Measurements from ENCODE around the gene FGF22. TPM values are rescaled to one million over a fixed set of nuclear protein-coding genes. Genes with fewer than 3 reads are reported as not detected.
A peak's percentile ranks its signal among the peaks of the same experiment; 100 is the strongest.

The FGF22 gene
- total and polyA plus RNA-seq, 2 of the 13 experiments (the other 11 are each of a cell fraction or from before 2014, with no cell fraction given) = 0.24 TPM; not detected in 1

DNA sequence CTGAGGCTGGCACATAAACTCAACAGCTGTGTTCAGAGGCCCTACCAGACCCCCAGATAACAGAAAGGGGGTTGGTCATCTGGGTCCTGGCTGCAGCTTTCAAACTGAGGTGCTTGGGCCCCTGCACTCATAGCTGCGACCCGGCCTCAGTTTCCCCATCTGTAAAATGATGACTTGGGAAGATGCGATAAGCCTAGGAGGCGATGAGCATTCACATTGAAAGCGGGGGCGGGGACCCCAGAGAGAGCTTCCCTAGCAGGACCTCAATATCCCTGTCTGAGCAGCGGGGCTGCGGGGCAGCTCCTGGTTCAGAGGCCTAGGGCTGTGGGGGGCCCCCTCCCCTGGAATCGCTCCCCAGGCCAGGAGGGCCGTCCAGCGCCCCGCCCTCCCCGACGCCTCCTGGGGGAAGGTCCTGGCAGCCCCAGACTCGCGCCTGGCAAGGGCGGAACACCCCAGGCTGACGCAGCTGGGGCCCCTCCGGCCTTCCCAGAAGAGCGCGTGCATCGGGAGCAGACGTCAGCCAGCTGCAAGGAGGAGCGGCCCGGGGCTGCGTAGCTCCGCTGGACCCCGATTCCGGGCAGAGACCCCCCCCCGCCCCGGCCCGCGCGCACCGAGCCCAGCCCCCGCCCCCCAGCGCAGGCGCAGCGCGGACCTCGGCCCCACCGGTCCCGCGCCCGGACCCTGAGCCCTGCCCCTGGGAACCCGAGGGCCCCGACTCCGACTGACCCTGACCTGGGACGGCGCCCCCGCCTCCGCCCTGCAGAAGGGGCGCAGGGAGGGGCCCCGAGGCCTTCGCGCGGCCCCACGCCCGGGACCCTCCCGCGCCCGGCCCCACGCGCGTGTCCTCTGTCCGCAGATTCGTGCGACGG lies 40.0 kb downstream of the FGF22 start (continued):
- TF ChIP-seq TCF7 (IDR thresholded peaks at IDR 0.05; ENCODE audit: low read depth) (no peak), REPIN1 (CRISPR knock-in tag; IDR thresholded peaks at IDR 0.05; ENCODE audit: borderline replicate concordance, low read depth) (no peak), ZNF687 (CRISPR knock-in tag; IDR thresholded peaks at IDR 0.05) (peak; percentile 68), SMAD1 (CRISPR knock-in tag; IDR thresholded peaks at IDR 0.05; ENCODE audit: borderline replicate concordance, low read depth) (no peak), ZBTB39 (CRISPR knock-in tag; IDR thresholded peaks at IDR 0.05) (no peak), HNRNPL (IDR thresholded peaks at IDR 0.05; ENCODE audit: low read depth, low read length) (no peak), TBL1XR1 (IDR thresholded peaks at IDR 0.05; ENCODE audit: borderline replicate concordance, low read length, partially characterized antibody) (no peak), ZHX1 (CRISPR knock-in tag; IDR thresholded peaks at IDR 0.05; ENCODE audit: low read depth) (no peak), SATB2 (CRISPR knock-in tag; IDR thresholded peaks at IDR 0.05) (no peak), ZBTB7B (CRISPR knock-in tag; IDR thresholded peaks at IDR 0.05) (no peak), THAP7 (CRISPR knock-in tag; IDR thresholded peaks at IDR 0.05) (no peak), ZNF713 (CRISPR knock-in tag; IDR thresholded peaks at IDR 0.05) (no peak; the same call in 1 of the 2 replicates), ZNF556 (CRISPR knock-in tag; IDR thresholded peaks at IDR 0.05; ENCODE audit: borderline replicate concordance) (no peak; the same call in 1 of the 2 replicates), ZNF263 (CRISPR knock-in tag; IDR thresholded peaks at IDR 0.05) (no peak), PHF8 (CRISPR knock-in tag; IDR thresholded peaks at IDR 0.05) (peak; percentile 65), MEIS2 (CRISPR knock-in tag; IDR thresholded peaks at IDR 0.05) (no peak), FOSL1 (CRISPR knock-in tag; IDR thresholded peaks at IDR 0.05; ENCODE audit: borderline replicate concordance) (no peak), FOXO1 (CRISPR knock-in tag; IDR thresholded peaks at IDR 0.05) (peak; percentile 19; the same call in 1 of the 2 replicates), ZNF205 (CRISPR knock-in tag; IDR thresholded peaks at IDR 0.05) (no peak), ZNF546 (CRISPR knock-in tag; conservative IDR thresholded peaks at IDR 0.05) (0 out of 2 replicates have a peak, but pooled peaks have one; percentile 13)
